Ascending aorta (tissue), 2 donors: ENCODE results near the gene LCE1E. TPM values are rescaled to one million over a fixed set of nuclear protein-coding genes. Genes with fewer than 3 reads are reported as not detected.

ENCODE experiments used
- DNase-seq, 2 donors: peaks; one replicate each; pipeline ENCODE4 v3.0.0-alpha.2; 2019; ENCODE audit warnings: low spot score in 2 of 2
- H3K27ac ChIP-seq, 2 donors: fragments of 200-600 bp; sonication (generic); one replicate each; pipeline ENCODE4 v1.5.1; 2016 to 2017; ENCODE audit warnings: mild to moderate bottlenecking in 1 of 2
- H3K27me3 ChIP-seq: fragments of 200-600 bp; sonication (generic); one replicate; pipeline ENCODE4 v1.5.1; 2017
- H3K36me3 ChIP-seq, 2 donors: fragments of 200-600 bp; sonication (generic); one replicate each; pipeline ENCODE4 v1.5.1; 2016
- H3K4me1 ChIP-seq, 2 donors: fragments of 200-600 bp; sonication (generic); one replicate each; pipeline ENCODE4 v1.5.1; 2016 to 2017; ENCODE audit warnings: mild to moderate bottlenecking in 1 of 2
- H3K4me3 ChIP-seq, 2 donors: fragments of 200-600 bp; sonication (generic); one replicate each; pipeline ENCODE4 v1.5.1; 2016 to 2017; ENCODE audit warnings: mild to moderate bottlenecking in 1 of 2
- H3K9me3 ChIP-seq, 2 donors: fragments of 200-600 bp; sonication (generic); one replicate each; pipeline ENCODE4 v1.5.1; 2016
- CTCF ChIP-seq, 3 experiments: fragments of 200-600 bp in 2 of 3; fragments of 450-650 bp in 1 of 3; sonication (generic) in 2 of 3; IDR thresholded peaks; one replicate each; pipeline ENCODE4 v1.5.1; 2016 to 2019; ENCODE audit warnings: antibody characterized with exemption in 3 of 3, mild to moderate bottlenecking in 1 of 3, moderate library complexity in 1 of 3
- intact Hi-C: fragments of 100-400 bp; cut with DNase I; formaldehyde crosslinking; loops from one replicate; pipeline ENCODE4 v1.15.1; 2023
- total RNA-seq: library from RNA; depleted of rRNA; stranded (reverse); fragments of >200 nt; gene quantifications from one replicate; pipeline ENCODE4 v1.1.0, GENCODE V29; 2016

Gene LCE1E
- total RNA-seq, 1 donor from 2014 or later, result not detected

- Histone ChIP-seq H3K4me3 (no peak overlapping the region), H3K9me3 (no peaks in the 10 kb centered on the region), H3K27ac (no peak overlapping the region), H3K4me1 (no peaks in the 10 kb centered on the region), H3K36me3 (no peaks in the 10 kb centered on the region), H3K27me3 (no peaks in the 10 kb centered on the region)
- intact Hi-C loops, result no loop called here
- no peak for DNase-seq
- no peak for TF ChIP-seq CTCF (IDR thresholded peaks at IDR 0.05)
Measured at GRCh38 chr1:152783095-152783494, 3.0 kb upstream of the LCE1E start.

- no peak for DNase-seq
- Histone ChIP-seq H3K4me3 (no peak overlapping the region), H3K9me3 (no peaks in the 10 kb centered on the region), H3K36me3 (no peaks in the 10 kb centered on the region), H3K4me1 (no peaks in the 10 kb centered on the region), H3K27ac (no peak overlapping the region), H3K27me3 (no peaks in the 10 kb centered on the region)
- intact Hi-C loops, result no loop called here
- no peak for TF ChIP-seq CTCF (IDR thresholded peaks at IDR 0.05)
Measured at GRCh38 chr1:152795686-152796085, 9.6 kb downstream of the LCE1E start.

GRCh38 chr1:152796421-152796820 is 10.4 kb downstream of the LCE1E start, which contains the start of gene LCE1D:
LCE1D (plus strand) TSS chr1:152796721; CDS start chr1:152797795, 1,074 bp downstream.
- H3K4me1 ChIP-seq, result no peaks in the 10 kb centered on the region
- TF ChIP-seq CTCF (IDR thresholded peaks at IDR 0.05), result no peak
- no peak within 1 kb of the TSS for H3K27ac ChIP-seq
- no peaks in the 10 kb centered on the region for H3K36me3 ChIP-seq
- no peaks in the 10 kb centered on the region for H3K9me3 ChIP-seq
- no peak within 1 kb of the TSS for H3K4me3 ChIP-seq
- no peaks in the 10 kb centered on the region for H3K27me3 ChIP-seq
- no peak for DNase-seq
- intact Hi-C loops, result no loop called here

- TF ChIP-seq CTCF (IDR thresholded peaks at IDR 0.05), result no peak
- no peak overlapping the region for H3K4me3 ChIP-seq
- H3K27me3 ChIP-seq, result no peaks in the 10 kb centered on the region
- intact Hi-C loops, result no loop called here
- H3K4me1 ChIP-seq, result no peaks in the 10 kb centered on the region
- no peak overlapping the region for H3K27ac ChIP-seq
- no peaks in the 10 kb centered on the region for H3K9me3 ChIP-seq
- DNase-seq, result no peak
- H3K36me3 ChIP-seq, result no peaks in the 10 kb centered on the region
Measured at GRCh38 chr1:152801333-152801732, 15.3 kb downstream of the LCE1E start.

- TF ChIP-seq CTCF (IDR thresholded peaks at IDR 0.05), result no peak
- intact Hi-C loops, result no loop called here
- Histone ChIP-seq H3K27ac (no peak within 1 kb of the TSS), H3K4me1 (no peaks in the 10 kb centered on the region), H3K36me3 (no peaks in the 10 kb centered on the region), H3K9me3 (no peaks in the 10 kb centered on the region), H3K4me3 (no peak within 1 kb of the TSS), H3K27me3 (no peaks in the 10 kb centered on the region)
- DNase-seq, result no peak
Measured at GRCh38 chr1:152806576-152806975, 20.5 kb downstream of the LCE1E start, which contains the start of gene LCE1C. LCE1C (minus strand) TSS chr1:152806651; CDS start chr1:152805478, 1,173 bp downstream.

GRCh38 chr1:152811050-152811449 is 25.0 kb downstream of the LCE1E start:
- H3K27me3 ChIP-seq, result no peaks in the 10 kb centered on the region
- H3K27ac ChIP-seq, result no peak overlapping the region
- no peaks in the 10 kb centered on the region for H3K4me1 ChIP-seq
- intact Hi-C loops, result no loop called here
- no peaks in the 10 kb centered on the region for H3K36me3 ChIP-seq
- no peak for DNase-seq
- TF ChIP-seq CTCF (IDR thresholded peaks at IDR 0.05), result no peak
- no peaks in the 10 kb centered on the region for H3K9me3 ChIP-seq
- H3K4me3 ChIP-seq, result no peak overlapping the region
